H9 (cell line): ENCODE measurements around the gene RBBP7. TPM values are rescaled to one million over a fixed set of nuclear protein-coding genes. Genes with fewer than 3 reads are reported as not detected.
A peak's percentile ranks its signal among the peaks of the same experiment; 100 is the strongest.

Experiments used
- DNase-seq: peaks from one replicate; pipeline ENCODE4 v3.0.0-alpha.2; 2017
- H2AFZ ChIP-seq: one replicate; pipeline ENCODE4 v1.6.1; 2013; ENCODE audit warnings: mild to moderate bottlenecking, low read length, control low read depth, moderate library complexity
- H2AK5ac ChIP-seq: 2 replicates; pipeline ENCODE4 v1.6.1; 2013; ENCODE audit warnings: low read length, control low read depth, mixed read lengths; ENCODE audit not compliant: insufficient read length
- H2BK120ac ChIP-seq: one replicate; pipeline ENCODE4 v1.6.1; 2013; ENCODE audit warnings: low read depth, mild to moderate bottlenecking, low read length, control low read depth, inconsistent platforms; ENCODE audit not compliant: poor library complexity, severe bottlenecking
- H2BK12ac ChIP-seq: 2 replicates; pipeline ENCODE4 v1.6.1; 2013; ENCODE audit warnings: low read length, control low read depth, mixed read lengths, low read depth; ENCODE audit not compliant: insufficient read length
- H2BK15ac ChIP-seq: 2 replicates; pipeline ENCODE4 v1.6.1; 2013; ENCODE audit warnings: low read depth, low read length, control low read depth
- H2BK20ac ChIP-seq: one replicate; pipeline ENCODE4 v1.6.1; 2013; ENCODE audit warnings: low read depth, mild to moderate bottlenecking, low read length, control low read depth, inconsistent platforms; ENCODE audit not compliant: poor library complexity, severe bottlenecking
- H2BK5ac ChIP-seq: 2 replicates; pipeline ENCODE4 v1.6.1; 2013; ENCODE audit warnings: low read length, control low read depth, mixed read lengths; ENCODE audit not compliant: insufficient read length
- H3K14ac ChIP-seq: 2 replicates; pipeline ENCODE4 v1.6.1; 2013; ENCODE audit warnings: low read length, control low read depth; ENCODE audit not compliant: insufficient read depth
- H3K18ac ChIP-seq: 2 replicates; pipeline ENCODE4 v1.6.1; 2013; ENCODE audit warnings: low read depth, mild to moderate bottlenecking, mixed read lengths, low read length, control low read depth; ENCODE audit not compliant: insufficient read length
- H3K23ac ChIP-seq: 2 replicates; pipeline ENCODE4 v1.6.1; 2013; ENCODE audit warnings: low read length, control low read depth, mixed read lengths, low read depth; ENCODE audit not compliant: insufficient read length
- H3K23me2 ChIP-seq: 2 replicates; pipeline ENCODE4 v1.6.1; 2013; ENCODE audit warnings: low read depth, mild to moderate bottlenecking, mixed read lengths, low read length, control low read depth; ENCODE audit not compliant: insufficient read length, poor library complexity, severe bottlenecking
- H3K27ac ChIP-seq: 2 replicates; pipeline ENCODE4 v1.5.1; 2013; ENCODE audit warnings: low read length, control low read depth, mixed read lengths, low read depth; ENCODE audit not compliant: insufficient read length
- H3K27me3 ChIP-seq: 2 replicates; pipeline ENCODE4 v1.6.1; 2013; ENCODE audit warnings: low read length, control low read depth, inconsistent platforms; ENCODE audit not compliant: insufficient read depth
- H3K4ac ChIP-seq: 2 replicates; pipeline ENCODE4 v1.6.1; 2013; ENCODE audit warnings: low read depth, mild to moderate bottlenecking, control low read depth, inconsistent platforms, low read length, moderate library complexity
- H3K4me1 ChIP-seq: 2 replicates; pipeline ENCODE4 v1.6.1; 2013; ENCODE audit warnings: low read length, control low read depth, inconsistent platforms; ENCODE audit not compliant: insufficient read depth
- H3K4me2 ChIP-seq: 2 replicates; pipeline ENCODE4 v1.6.1; 2013; ENCODE audit warnings: low read length, control low read depth, mixed read lengths; ENCODE audit not compliant: insufficient read length, insufficient read depth
- H3K56ac ChIP-seq: 2 replicates; pipeline ENCODE4 v1.6.1; 2013; ENCODE audit warnings: low read depth, mild to moderate bottlenecking, mixed read lengths, low read length, control low read depth; ENCODE audit not compliant: insufficient read length
- H3K79me1 ChIP-seq: 2 replicates; pipeline ENCODE4 v1.6.1; 2013; ENCODE audit warnings: low read depth, mild to moderate bottlenecking, moderate library complexity, low read length, control low read depth, inconsistent platforms; ENCODE audit not compliant: insufficient read depth, poor library complexity, severe bottlenecking
- H3K79me2 ChIP-seq: 2 replicates; pipeline ENCODE4 v1.6.1; 2013; ENCODE audit warnings: low read length, control low read depth, inconsistent platforms; ENCODE audit not compliant: insufficient read depth
- H3K9ac ChIP-seq: 2 replicates; pipeline ENCODE4 v1.6.1; 2013; ENCODE audit warnings: low read length, control low read depth, mixed read lengths; ENCODE audit not compliant: insufficient read length; ENCODE audit errors: extremely low read depth
- H3K9me3 ChIP-seq: one replicate; pipeline ENCODE4 v1.6.1; 2013; ENCODE audit warnings: low read depth, low read length, inconsistent platforms; ENCODE audit not compliant: control insufficient read depth
- H3T11ph ChIP-seq: one replicate; pipeline ENCODE4 v1.6.1; 2013; ENCODE audit warnings: mild to moderate bottlenecking, low read length, control low read depth, inconsistent platforms
- H4K20me1 ChIP-seq: one replicate; pipeline ENCODE4 v1.6.1; 2013; ENCODE audit not compliant: control insufficient read depth, insufficient read length, insufficient read depth
- H4K5ac ChIP-seq: 2 replicates; pipeline ENCODE4 v1.6.1; 2013; ENCODE audit warnings: low read depth, mild to moderate bottlenecking, mixed read lengths, low read length, control low read depth; ENCODE audit not compliant: insufficient read length
- H4K8ac ChIP-seq: replicated peaks from 2 replicates; pipeline ENCODE4 v1.6.1; 2013; ENCODE audit warnings: low read length, control low read depth, mixed read lengths, low read depth; ENCODE audit not compliant: insufficient read length
- H4K91ac ChIP-seq: 2 replicates; pipeline ENCODE4 v1.6.1; 2013; ENCODE audit warnings: low read depth, mild to moderate bottlenecking, moderate library complexity, mixed read lengths, low read length, control low read depth; ENCODE audit not compliant: insufficient read length
- H3K27ac Mint-ChIP-seq, 3 experiments: 2 replicates in 2 of 3; 3 replicates in 1 of 3; pipeline ENCODE4 v1.8.0; 2020 to 2021; ENCODE audit warnings: mixed read lengths in 3 of 3, mild to moderate bottlenecking in 1 of 3, moderate library complexity in 1 of 3
- H3K27me3 Mint-ChIP-seq: 2 replicates; pipeline ENCODE4 v1.8.0; 2021; ENCODE audit warnings: low read depth, mild to moderate bottlenecking, moderate library complexity, mixed read lengths
- H3K36me3 Mint-ChIP-seq, 3 experiments: 2 replicates in 2 of 3; 3 replicates in 1 of 3; pipeline ENCODE4 v1.8.0; 2020 to 2021; ENCODE audit warnings: low read depth in 3 of 3, mixed read lengths in 3 of 3; ENCODE audit not compliant: insufficient read depth in 1 of 3
- H3K4me1 Mint-ChIP-seq, 2 experiments: 2 replicates each; pipeline ENCODE4 v1.8.0; 2020; ENCODE audit warnings: mixed read lengths in 2 of 2
- H3K4me3 Mint-ChIP-seq, 2 experiments: 2 replicates in 1 of 2; 3 replicates in 1 of 2; pipeline ENCODE4 v1.8.0; 2020 to 2021; ENCODE audit warnings: mild to moderate bottlenecking in 2 of 2, mixed read lengths in 2 of 2, moderate library complexity in 1 of 2
- H3K9me3 Mint-ChIP-seq, 2 experiments: 2 replicates in 1 of 2; 3 replicates in 1 of 2; pipeline ENCODE4 v1.8.0; 2020; ENCODE audit warnings: mild to moderate bottlenecking in 2 of 2, mixed read lengths in 2 of 2, moderate library complexity in 1 of 2
- WGBS: extraction: QIAGEN DNeasy Blood & Tissue Kit; methylation state at CpG from one replicate; pipeline ENCODE4 v1.1.7; 2013; ENCODE audit warnings: missing lambda C conversion rate, low lambda C conversion rate, mixed read lengths; ENCODE audit not compliant: insufficient read length; ENCODE audit errors: extremely low coverage; 5-methylcytosine and 5-hydroxymethylcytosine counted together
- total RNA-seq: library from RNA; stranded (reverse); gene quantifications from 2 replicates; pipeline ENCODE4 v1.2.1, GENCODE V29; 2021
- TF ChIP-seq, protein P1 (sequence below): fragments of 200-600 bp; sonication (generic); conservative IDR thresholded peaks from 3 replicates; pipeline ENCODE4 v1.8.0; 2021; ENCODE audit warnings: antibody characterized with exemption, mild to moderate bottlenecking

The RBBP7 gene
- total RNA-seq, 1 experiment from 2014 or later = 249 TPM

DNA sequence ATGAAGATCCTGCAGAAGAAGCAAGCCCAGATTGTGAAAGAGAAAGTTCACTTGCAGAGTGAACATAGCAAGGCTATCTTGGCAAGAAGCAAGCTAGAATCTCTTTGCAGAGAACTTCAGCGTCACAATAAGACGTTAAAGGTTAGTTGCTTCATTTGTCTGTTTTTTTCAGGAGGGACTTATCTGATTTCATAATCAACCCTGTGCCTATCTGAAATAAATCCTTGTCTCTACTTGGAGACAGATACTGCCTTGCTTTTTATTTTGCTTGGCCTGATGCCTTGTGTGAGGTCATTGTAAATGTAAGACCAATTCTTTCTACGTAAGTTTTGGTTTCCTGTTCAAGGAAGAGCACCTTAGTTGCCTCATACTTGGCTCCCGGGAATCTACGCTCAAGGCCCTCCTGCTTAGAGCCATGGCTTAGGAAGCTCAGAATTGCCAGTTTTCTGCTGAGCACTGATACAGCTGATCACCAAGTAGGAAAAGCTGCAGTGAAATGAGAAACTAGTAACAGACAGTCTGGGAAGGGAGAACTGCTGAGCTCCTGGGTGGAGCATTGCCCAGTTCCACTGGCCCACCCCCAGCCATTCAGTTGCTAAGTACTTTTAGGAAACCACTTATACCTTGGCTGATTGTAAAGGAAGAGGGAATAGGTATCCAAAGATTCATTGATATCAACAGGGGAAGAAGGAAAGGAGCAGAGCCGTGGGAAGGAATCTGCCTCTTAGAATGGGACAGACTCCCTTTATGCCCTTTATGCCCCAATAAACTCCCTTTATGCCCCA, 41.8 kb downstream of the RBBP7 start:
- no peaks in the 10 kb centered on the region for H3K27me3 ChIP-seq
- H2BK20ac ChIP-seq = no peak overlapping the region
- peak overlapping the region; percentile 4 for H3K9ac ChIP-seq
- Mint-ChIP-seq H3K27me3 (no peaks in the 10 kb centered on the region), H3K36me3 (peaks cover 29 to 74% (median 65%) of the 10 kb centered on the region in 3 experiments; a peak in 6 of 7 replicates), H3K27ac (peak overlapping the region; percentile 40 to 92 (median 87); a peak in 6 of 7 replicates), H3K4me1 (peaks cover 14 to 17% of the 10 kb centered on the region in 2 experiments), H3K9me3 (no peaks in the 10 kb centered on the region), H3K4me3 (no peak overlapping the region)
- H2AK5ac ChIP-seq = no peak overlapping the region
- H3K4me2 ChIP-seq = no peak overlapping the region
- DNase-seq = no peak
- H2AFZ ChIP-seq = no peak overlapping the region
- WGBS = no CpG with 5 or more reads among the region's 6 CpGs
- no peak overlapping the region for H4K8ac ChIP-seq
- H3K79me1 ChIP-seq = no peaks in the 10 kb centered on the region
- H2BK15ac ChIP-seq = no peak overlapping the region
- H3K79me2 ChIP-seq = no peaks in the 10 kb centered on the region
- no peak overlapping the region for H3K4ac ChIP-seq
- H2BK12ac ChIP-seq = no peak overlapping the region
- no peak overlapping the region for H3T11ph ChIP-seq
- no peaks in the 10 kb centered on the region for H3K23me2 ChIP-seq
- H3K4me1 ChIP-seq = peaks cover 3% of the 10 kb centered on the region; the same call in 1 of the 2 replicates
- no peak overlapping the region for H2BK5ac ChIP-seq
- no peak overlapping the region for H3K56ac ChIP-seq
- no peak overlapping the region for H4K91ac ChIP-seq
- no peaks in the 10 kb centered on the region for H3K9me3 ChIP-seq
- H3K23ac ChIP-seq = no peak overlapping the region
- TF ChIP-seq, protein P1, sequence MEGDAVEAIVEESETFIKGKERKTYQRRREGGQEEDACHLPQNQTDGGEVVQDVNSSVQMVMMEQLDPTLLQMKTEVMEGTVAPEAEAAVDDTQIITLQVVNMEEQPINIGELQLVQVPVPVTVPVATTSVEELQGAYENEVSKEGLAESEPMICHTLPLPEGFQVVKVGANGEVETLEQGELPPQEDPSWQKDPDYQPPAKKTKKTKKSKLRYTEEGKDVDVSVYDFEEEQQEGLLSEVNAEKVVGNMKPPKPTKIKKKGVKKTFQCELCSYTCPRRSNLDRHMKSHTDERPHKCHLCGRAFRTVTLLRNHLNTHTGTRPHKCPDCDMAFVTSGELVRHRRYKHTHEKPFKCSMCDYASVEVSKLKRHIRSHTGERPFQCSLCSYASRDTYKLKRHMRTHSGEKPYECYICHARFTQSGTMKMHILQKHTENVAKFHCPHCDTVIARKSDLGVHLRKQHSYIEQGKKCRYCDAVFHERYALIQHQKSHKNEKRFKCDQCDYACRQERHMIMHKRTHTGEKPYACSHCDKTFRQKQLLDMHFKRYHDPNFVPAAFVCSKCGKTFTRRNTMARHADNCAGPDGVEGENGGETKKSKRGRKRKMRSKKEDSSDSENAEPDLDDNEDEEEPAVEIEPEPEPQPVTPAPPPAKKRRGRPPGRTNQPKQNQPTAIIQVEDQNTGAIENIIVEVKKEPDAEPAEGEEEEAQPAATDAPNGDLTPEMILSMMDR = no peak
- no peaks in the 10 kb centered on the region for H4K20me1 ChIP-seq
- H3K18ac ChIP-seq = no peak overlapping the region
- H3K14ac ChIP-seq = no peak overlapping the region
- H2BK120ac ChIP-seq = no peak overlapping the region
- peak overlapping the region; percentile 9 for H3K27ac ChIP-seq
- no peak overlapping the region for H4K5ac ChIP-seq
